HK-2 (cell line): ENCODE results near the gene CLTRN.
"Not testable (repeated sequence)": the region's sequence is repeated elsewhere in the genome, so short reads cannot be mapped to it uniquely, and the experiment has no call there.

Experiments used
- DNase-seq: peaks from one replicate; pipeline ENCODE4 v3.0.0-alpha.2; 2018; ENCODE audit not compliant: unreplicated experiment

CLTRN gene

GRCh38 chrX:15664487-15665444 is at the start of gene CLTRN:
Gene CLTRN (minus strand): TSS chrX:15664805. CDS start chrX:15664775, 30 bp downstream.
- DNase-seq: no peak

- not testable (repeated sequence) for DNase-seq
Measured at GRCh38 chrX:15704273-15704672, 39.7 kb upstream of the CLTRN start.

- not testable (repeated sequence) for DNase-seq
Measured at GRCh38 chrX:15703809-15704208, 39.2 kb upstream of the CLTRN start.

GRCh38 chrX:15702488-15703371 is 38.1 kb upstream of the CLTRN start:
- no peak for DNase-seq

GRCh38 chrX:15696516-15696915 is 31.9 kb upstream of the CLTRN start:
- DNase-seq: no peak

- no peak for DNase-seq
Measured at GRCh38 chrX:15694941-15695451, 30.4 kb upstream of the CLTRN start.

- peak; percentile 24 for DNase-seq
Measured at GRCh38 chrX:15686818-15687685, 22.4 kb upstream of the CLTRN start.

GRCh38 chrX:15683193-15683592 is 18.6 kb upstream of the CLTRN start:
- no peak for DNase-seq

- no peak for DNase-seq
Measured at GRCh38 chrX:15681433-15681832, 16.8 kb upstream of the CLTRN start.

- DNase-seq: peak; percentile 77
Measured at GRCh38 chrX:15680401-15680800, 15.8 kb upstream of the CLTRN start.

- DNase-seq: no peak
Measured at GRCh38 chrX:15679246-15679645, 14.6 kb upstream of the CLTRN start.

- no peak for DNase-seq
Measured at GRCh38 chrX:15678339-15678738, 13.7 kb upstream of the CLTRN start.

GRCh38 chrX:15676886-15677285 is 12.3 kb upstream of the CLTRN start:
- no peak for DNase-seq

- peak; percentile 82 for DNase-seq
Measured at GRCh38 chrX:15675490-15675921, 10.9 kb upstream of the CLTRN start.

GRCh38 chrX:15674841-15675489 is 10.4 kb upstream of the CLTRN start:
- peak; percentile 88 for DNase-seq

- no peak for DNase-seq
Measured at GRCh38 chrX:15674514-15674840, 9.9 kb upstream of the CLTRN start.

- DNase-seq: no peak
Measured at GRCh38 chrX:15673970-15674369, 9.4 kb upstream of the CLTRN start.

- no peak for DNase-seq
Measured at GRCh38 chrX:15672881-15673280, 8.3 kb upstream of the CLTRN start.

GRCh38 chrX:15663439-15663838 is 1.2 kb downstream of the CLTRN start:
- no peak for DNase-seq

- DNase-seq: not testable (repeated sequence)
Measured at GRCh38 chrX:15654804-15655203, 9.8 kb downstream of the CLTRN start.

- no peak for DNase-seq
Measured at GRCh38 chrX:15653961-15654360, 10.6 kb downstream of the CLTRN start.
